HG03039 (cell line): Measurements from ENCODE around the gene NOLC1.
"Not testable (repeated sequence)": the region's sequence is repeated elsewhere in the genome, so short reads cannot be mapped to it uniquely, and the experiment has no call there.

Experiments used
- ATAC-seq: cut with Tn5 transposase; IDR thresholded peaks from one replicate; pipeline ENCODE4 v1.9.1; 2021; ENCODE audit warnings: mild to moderate bottlenecking, moderate library complexity; ENCODE audit not compliant: unreplicated experiment

Gene NOLC1

GRCh38 chr10:102153093-102153620, 968 bp downstream of the NOLC1 start:
- ATAC-seq = no peak

DNA sequence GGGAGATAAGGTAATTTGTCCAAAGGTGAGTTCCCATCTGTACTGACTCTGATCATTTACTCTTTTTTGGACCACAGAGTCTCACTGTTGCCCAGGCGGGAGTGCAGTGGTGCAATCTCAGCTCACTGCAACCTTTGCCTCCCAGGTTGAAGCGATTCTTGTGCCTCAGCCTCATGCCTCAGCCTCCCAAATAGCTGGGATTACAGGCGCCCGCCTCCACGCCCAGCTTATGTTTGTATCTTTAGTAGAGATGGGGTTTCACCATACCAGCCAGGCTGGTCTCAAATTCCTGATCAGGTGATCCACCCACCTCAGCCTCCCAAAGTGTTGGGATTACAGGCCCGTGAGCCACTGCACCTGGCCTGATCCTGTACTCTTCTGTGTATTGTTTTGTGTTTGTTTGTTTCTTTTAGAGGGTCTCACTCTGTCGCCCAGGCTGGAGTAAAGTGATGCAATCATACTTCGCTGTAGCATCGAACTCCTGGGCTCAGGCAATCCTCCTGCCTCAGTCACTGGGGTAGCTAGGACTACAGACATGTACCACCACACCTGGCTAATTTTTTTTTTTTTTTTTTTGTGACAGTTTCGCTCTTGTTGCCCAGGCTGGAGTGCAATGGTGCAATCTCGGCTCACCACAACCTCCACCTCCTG, 2.4 kb downstream of the NOLC1 start:
- ATAC-seq = no peak

DNA sequence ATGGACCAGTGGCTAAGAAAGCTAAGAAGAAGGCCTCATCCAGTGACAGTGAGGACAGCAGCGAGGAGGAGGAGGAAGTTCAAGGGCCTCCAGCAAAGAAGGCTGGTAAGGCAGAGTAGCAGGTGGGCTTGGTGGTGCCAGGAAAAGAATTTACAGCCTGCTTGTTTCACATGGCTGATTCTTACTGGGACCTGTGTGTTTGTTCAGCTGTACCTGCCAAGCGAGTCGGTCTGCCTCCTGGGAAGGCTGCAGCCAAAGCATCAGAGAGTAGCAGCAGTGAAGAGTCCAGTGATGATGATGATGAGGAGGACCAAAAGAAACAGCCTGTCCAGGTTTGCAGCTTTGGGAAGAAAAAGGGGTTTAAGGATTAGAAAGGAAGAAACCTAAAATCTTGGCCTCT, 5.0 kb downstream of the NOLC1 start:
- ATAC-seq = no peak

GRCh38 chr10:102159051-102159597, 6.9 kb downstream of the NOLC1 start:
- ATAC-seq = no peak

DNA sequence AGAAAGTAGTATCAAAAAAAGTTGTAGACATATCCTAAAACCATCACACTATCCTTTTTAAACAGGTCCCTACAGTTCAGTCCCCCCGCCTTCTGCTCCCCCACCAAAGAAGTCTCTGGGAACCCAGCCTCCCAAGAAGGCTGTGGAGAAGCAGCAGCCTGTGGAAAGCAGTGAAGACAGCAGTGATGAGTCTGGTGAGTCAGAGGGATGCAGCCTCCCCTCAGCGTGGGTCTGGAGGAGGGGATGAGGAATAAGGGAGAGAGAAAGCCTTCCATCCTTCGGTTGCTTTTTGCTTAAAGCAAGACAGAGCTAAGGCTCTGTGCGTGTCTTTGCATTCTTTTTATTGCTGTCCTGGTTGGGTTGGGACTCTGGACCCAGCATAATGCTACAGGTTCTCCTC, 7.6 kb downstream of the NOLC1 start:
- no peak for ATAC-seq

- no peak for ATAC-seq
These were observed 11.3 kb downstream of the NOLC1 start for GRCh38 chr10:102163342-102163989.

DNA sequence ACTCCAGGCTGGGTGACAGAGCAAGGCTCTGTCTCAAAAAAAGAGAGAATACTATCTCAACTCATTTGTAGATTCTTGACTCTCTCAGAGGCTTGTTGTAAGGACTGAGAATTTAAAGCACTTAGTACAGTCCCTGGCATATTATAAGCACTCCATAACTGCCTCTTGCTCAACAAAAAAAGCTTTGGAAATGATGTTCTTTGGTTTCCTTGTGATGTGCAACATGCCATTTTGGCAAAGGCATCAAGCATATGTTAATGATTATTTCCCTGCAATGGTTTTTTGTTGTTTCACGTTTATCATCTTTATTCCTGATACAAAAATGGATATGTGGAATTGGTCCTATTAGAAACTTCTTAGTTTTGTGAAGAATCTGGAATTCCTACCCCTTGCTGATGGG, 15.7 kb downstream of the NOLC1 start:
- ATAC-seq = no peak

DNA sequence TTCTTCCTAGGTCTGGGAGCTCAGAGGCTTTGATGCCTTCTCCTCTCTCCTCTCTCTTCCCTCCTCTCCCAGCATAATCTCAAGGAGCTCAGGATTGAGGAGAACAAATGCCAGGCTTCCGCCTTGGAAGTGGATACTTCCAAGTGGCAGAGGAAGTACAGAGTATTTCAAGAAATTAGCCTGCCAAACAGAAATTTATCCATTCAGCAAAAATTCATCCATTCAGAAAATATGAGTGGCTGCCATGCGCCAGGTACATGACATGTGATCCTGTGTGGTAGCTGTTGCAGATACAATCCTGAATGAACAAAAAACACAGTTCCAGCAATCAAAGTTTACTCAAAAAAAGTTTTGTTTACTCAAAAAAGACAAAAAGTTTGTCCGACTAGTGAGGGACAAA, 18.4 kb downstream of the NOLC1 start:
- no peak for ATAC-seq

- no peak for ATAC-seq
These were observed 20.1 kb downstream of the NOLC1 start for GRCh38 chr10:102172288-102172687.

- no peak for ATAC-seq
These were observed 23.2 kb downstream of the NOLC1 start for GRCh38 chr10:102175415-102175814.

- no peak for ATAC-seq
These were observed 32.4 kb downstream of the NOLC1 start for GRCh38 chr10:102184606-102185005.

- ATAC-seq = no peak
These were observed 33.1 kb downstream of the NOLC1 start for GRCh38 chr10:102185272-102185671.

- ATAC-seq = no peak
These were observed 33.8 kb downstream of the NOLC1 start for GRCh38 chr10:102185811-102186527.

GRCh38 chr10:102188298-102188940, 36.2 kb downstream of the NOLC1 start:
- ATAC-seq = no peak

DNA sequence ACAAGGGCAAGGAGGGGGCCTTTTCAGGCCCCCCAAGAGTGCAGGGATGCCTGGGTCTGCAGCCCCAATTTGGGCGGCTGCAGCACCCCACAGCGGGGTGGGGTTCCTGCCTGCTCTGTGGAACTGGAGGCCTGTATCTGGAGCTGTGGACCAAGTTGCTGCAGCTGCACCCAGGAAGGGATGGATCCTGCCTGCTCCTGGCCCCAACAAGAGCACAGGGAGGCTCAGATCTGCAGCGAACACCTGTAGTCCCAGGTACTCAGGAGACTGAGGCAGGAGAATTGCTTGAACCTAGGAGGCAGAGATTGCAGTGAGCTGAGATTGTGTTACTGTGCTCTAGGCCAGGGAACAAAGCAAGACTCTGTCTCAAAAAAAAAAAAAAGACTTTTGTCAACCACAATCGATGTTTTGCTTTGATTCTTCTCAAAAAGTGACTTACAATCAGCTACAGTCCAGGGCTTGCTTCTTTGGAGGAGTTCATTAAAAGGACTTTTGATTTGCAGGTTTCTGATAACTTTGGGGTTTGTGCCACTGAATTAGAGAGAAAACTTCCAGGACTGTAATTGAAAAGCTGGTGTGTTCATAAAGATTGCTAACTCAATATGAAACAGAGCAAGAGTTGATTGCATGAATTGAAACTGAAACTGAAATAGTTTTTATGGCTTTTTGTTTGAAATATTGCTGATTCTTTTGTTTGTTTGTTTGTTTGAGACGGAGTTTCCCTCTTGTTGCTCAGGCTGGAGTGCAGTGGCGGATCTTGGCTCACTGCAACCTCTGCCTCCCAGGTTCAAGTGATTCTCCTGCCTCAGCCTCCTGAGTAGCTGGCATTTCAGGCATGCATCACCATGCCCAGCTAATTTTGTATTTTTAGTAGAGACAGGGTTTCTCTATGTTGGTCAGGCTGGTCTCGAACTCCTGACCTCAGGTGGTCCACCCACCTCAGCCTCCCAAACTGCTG, 37.0 kb downstream of the NOLC1 start:
- ATAC-seq = not testable (repeated sequence)

DNA sequence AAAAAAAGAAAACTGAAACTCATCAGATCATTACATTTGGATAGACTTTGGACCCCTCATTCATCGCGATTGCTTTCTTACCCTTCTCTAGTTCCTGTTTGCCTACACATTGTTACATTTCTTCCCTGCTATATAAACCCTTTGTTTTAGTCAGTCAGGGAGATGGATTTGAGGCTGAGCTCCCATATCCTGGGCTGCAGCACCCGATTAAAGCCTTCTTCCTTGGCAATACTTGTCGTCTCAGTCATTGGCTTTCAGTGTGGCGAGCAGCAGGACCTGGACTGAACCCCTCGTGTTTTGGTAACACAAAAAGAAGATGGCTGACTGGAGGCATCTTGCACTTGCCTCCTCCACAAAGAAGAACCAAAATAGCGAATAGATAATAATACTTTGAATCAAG, 39.8 kb downstream of the NOLC1 start:
- no peak for ATAC-seq

DNA sequence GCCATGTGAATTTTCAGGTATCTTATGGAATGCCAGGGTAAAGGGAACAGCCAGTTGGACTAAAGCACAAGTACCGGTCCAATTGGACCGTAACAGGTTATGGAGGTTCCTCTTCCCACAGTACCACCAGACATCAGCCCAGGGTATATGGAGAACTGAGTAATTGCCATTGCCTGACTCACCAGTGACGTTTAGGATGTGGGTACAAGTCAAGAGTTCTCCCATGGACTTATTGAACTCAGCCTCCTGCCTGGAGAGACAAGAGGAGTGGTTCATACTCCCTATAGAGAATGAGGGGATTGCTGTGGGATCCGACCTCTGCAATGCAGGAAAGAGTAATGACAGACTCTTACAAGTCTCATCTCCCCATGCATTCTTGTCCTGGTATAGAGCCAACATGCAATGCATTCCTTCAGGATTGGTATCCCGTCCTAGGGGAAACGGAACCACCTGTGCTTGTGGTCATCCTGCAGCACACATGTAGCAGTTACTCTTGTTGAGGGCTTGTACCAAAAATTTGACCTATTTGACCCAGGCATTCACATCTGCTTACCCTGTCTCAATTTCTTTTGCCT, 43.2 kb downstream of the NOLC1 start:
- no peak for ATAC-seq

GRCh38 chr10:102196893-102197292, 44.7 kb downstream of the NOLC1 start:
- no peak for ATAC-seq

DNA sequence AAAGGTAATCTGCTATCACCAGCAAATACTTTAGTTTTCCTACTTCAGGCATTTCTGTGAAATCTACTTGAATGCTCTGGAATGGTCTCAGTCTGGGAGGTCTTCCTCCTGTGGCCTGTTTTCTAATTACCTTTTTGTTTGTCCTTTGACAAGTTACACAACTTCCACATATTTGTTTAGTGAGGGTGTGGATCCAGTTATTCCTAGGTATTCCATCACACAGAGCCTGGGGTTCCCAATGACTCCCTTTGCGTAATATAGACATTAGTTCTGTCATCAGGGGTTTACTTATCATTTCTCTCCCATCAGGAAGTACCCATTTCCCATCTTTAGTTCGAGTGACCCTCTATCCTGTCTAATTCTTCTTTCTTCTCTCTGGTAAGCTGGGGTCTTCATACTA, 45.8 kb downstream of the NOLC1 start:
- ATAC-seq = no peak
